Activated CD4-positive, alpha-beta T cell treated with anti-CD3 and anti-CD28 coated beads, Interleukin-2, amount 10 ng/mL, durations not matched to agents 7 days and 5 days (primary cell): ENCODE results near the gene KATNAL1. TPM values are rescaled to one million over a fixed set of nuclear protein-coding genes. Genes with fewer than 3 reads are reported as not detected.

Experiments
- CTCF ChIA-PET: fragments of 350-600 bp; sonication (Branson Sonifier 250); formaldehyde crosslinking; loops from one replicate; lab custom pipeline; 2021; ENCODE audit warnings: antibody characterized with exemption; lab: Charles Lee
- POLR2A ChIA-PET: fragments of 350-600 bp; sonication (Branson Sonifier 250); formaldehyde crosslinking; loops from one replicate; lab custom pipeline; 2021; ENCODE audit warnings: antibody characterized with exemption; lab: Charles Lee
- DNase-seq: peaks from one replicate; pipeline ENCODE4 v3.0.0-alpha.2; 2020
- H3K27ac Mint-ChIP-seq: one replicate; pipeline ENCODE4 v1.8.0; 2021; ENCODE audit warnings: mild to moderate bottlenecking, moderate library complexity, mixed read lengths
- H3K27me3 Mint-ChIP-seq: one replicate; pipeline ENCODE4 v1.8.0; 2021; ENCODE audit warnings: mixed read lengths
- H3K36me3 Mint-ChIP-seq: one replicate; pipeline ENCODE4 v1.8.0; 2021; ENCODE audit warnings: low read depth, mixed read lengths
- H3K4me1 Mint-ChIP-seq: one replicate; pipeline ENCODE4 v1.8.0; 2021; ENCODE audit warnings: mixed read lengths
- H3K4me3 Mint-ChIP-seq: one replicate; pipeline ENCODE4 v1.8.0; 2021; ENCODE audit warnings: mild to moderate bottlenecking, moderate library complexity, mixed read lengths
- H3K9me3 Mint-ChIP-seq: one replicate; pipeline ENCODE4 v1.8.0; 2021; ENCODE audit warnings: mixed read lengths
- total RNA-seq, 2 experiments: library from RNA; stranded (reverse); gene quantifications; one replicate each; pipeline ENCODE4 v1.2.3, GENCODE V29; 2021

The KATNAL1 gene
- total RNA-seq, 2 experiments from 2014 or later, result 25.0 to 27.4 TPM

GRCh38 chr13:30234619-30235162 is 72.7 kb downstream of the KATNAL1 start:
- H3K4me1 Mint-ChIP-seq, result no peaks in the 10 kb centered on the region
- H3K36me3 Mint-ChIP-seq, result peaks cover 16% of the 10 kb centered on the region
- no peaks in the 10 kb centered on the region for H3K9me3 Mint-ChIP-seq
- H3K27me3 Mint-ChIP-seq, result no peaks in the 10 kb centered on the region
- ChIA-PET POLR2A (no interaction called here), CTCF (interaction anchor here (0.9 to 1.7 kb wide), 3 partner anchors 9 to 120 kb away, joined by 3 to 4 read pairs (median 3); no protein-coding TSS in a partner anchor)
- H3K4me3 Mint-ChIP-seq, result no peak overlapping the region
- DNase-seq, result no peak
- H3K27ac Mint-ChIP-seq, result no peak overlapping the region

GRCh38 chr13:30224732-30225131 is 82.6 kb downstream of the KATNAL1 start:
- H3K9me3 Mint-ChIP-seq, result peaks cover 23% of the 10 kb centered on the region
- peaks cover 9% of the 10 kb centered on the region for H3K4me1 Mint-ChIP-seq
- CTCF ChIA-PET, result interaction anchor here (0.7 kb wide), 1 partner anchor 21 kb away, joined by 3 read pairs; no protein-coding TSS in a partner anchor
- no peak overlapping the region for H3K27ac Mint-ChIP-seq
- H3K36me3 Mint-ChIP-seq, result peaks cover 79% of the 10 kb centered on the region
- DNase-seq, result no peak
- no peak overlapping the region for H3K4me3 Mint-ChIP-seq
- H3K27me3 Mint-ChIP-seq, result no peaks in the 10 kb centered on the region
- POLR2A ChIA-PET, result interaction anchor here (0.6 kb wide), 1 partner anchor 516 kb away, joined by 4 read pairs; no protein-coding TSS in a partner anchor

- no peak overlapping the region for H3K4me3 Mint-ChIP-seq
- CTCF ChIA-PET, result no interaction called here
These were observed 85.1 kb downstream of the KATNAL1 start for GRCh38 chr13:30222254-30222653.

GRCh38 chr13:30216111-30216510 is 91.2 kb downstream of the KATNAL1 start:
- H3K36me3 Mint-ChIP-seq, result peaks cover 41% of the 10 kb centered on the region
- POLR2A ChIA-PET, result no interaction called here
- no peak overlapping the region for H3K27ac Mint-ChIP-seq
- no peak for DNase-seq
- CTCF ChIA-PET, result no interaction called here
- no peaks in the 10 kb centered on the region for H3K9me3 Mint-ChIP-seq
- no peak overlapping the region for H3K4me3 Mint-ChIP-seq
- no peaks in the 10 kb centered on the region for H3K27me3 Mint-ChIP-seq
- H3K4me1 Mint-ChIP-seq, result no peaks in the 10 kb centered on the region

More at GRCh38 chr13:30222254-30222653, 85.1 kb downstream of the KATNAL1 start:
- Mint-ChIP-seq H3K4me1 (peaks cover 9% of the 10 kb centered on the region), H3K27me3 (no peaks in the 10 kb centered on the region), H3K27ac (no peak overlapping the region), H3K9me3 (peaks cover 23% of the 10 kb centered on the region), H3K36me3 (peaks cover 69% of the 10 kb centered on the region)
- POLR2A ChIA-PET, result no interaction called here
- DNase-seq, result no peak

GRCh38 chr13:30212256-30212655 is 95.1 kb downstream of the KATNAL1 start:
- H3K27me3 Mint-ChIP-seq, result no peaks in the 10 kb centered on the region
- no peak overlapping the region for H3K4me3 Mint-ChIP-seq
- H3K4me1 Mint-ChIP-seq, result no peaks in the 10 kb centered on the region
- H3K9me3 Mint-ChIP-seq, result no peaks in the 10 kb centered on the region
- no peak overlapping the region for H3K27ac Mint-ChIP-seq
- ChIA-PET CTCF (interaction anchor here (0.6 kb wide), 1 partner anchor 32 kb away, joined by 3 read pairs; no protein-coding TSS in a partner anchor), POLR2A (interaction anchor here (0.6 kb wide), 1 partner anchor 17 kb away, joined by 3 read pairs; no protein-coding TSS in a partner anchor)
- no peak for DNase-seq
- peaks cover 46% of the 10 kb centered on the region for H3K36me3 Mint-ChIP-seq

GRCh38 chr13:30211745-30212144 is 95.6 kb downstream of the KATNAL1 start:
- CTCF ChIA-PET, result interaction anchor here (0.6 kb wide), 1 partner anchor 32 kb away, joined by 3 read pairs; no protein-coding TSS in a partner anchor
- DNase-seq, result no peak
- H3K4me3 Mint-ChIP-seq, result no peak overlapping the region
- POLR2A ChIA-PET, result no interaction called here
- H3K9me3 Mint-ChIP-seq, result no peaks in the 10 kb centered on the region
- H3K27ac Mint-ChIP-seq, result no peak overlapping the region
- no peaks in the 10 kb centered on the region for H3K4me1 Mint-ChIP-seq
- H3K27me3 Mint-ChIP-seq, result no peaks in the 10 kb centered on the region
- peaks cover 46% of the 10 kb centered on the region for H3K36me3 Mint-ChIP-seq

- Mint-ChIP-seq H3K27ac (no peak overlapping the region), H3K36me3 (peaks cover 27% of the 10 kb centered on the region), H3K9me3 (no peaks in the 10 kb centered on the region), H3K4me1 (no peaks in the 10 kb centered on the region), H3K4me3 (no peak overlapping the region), H3K27me3 (no peaks in the 10 kb centered on the region)
- no peak for DNase-seq
- ChIA-PET CTCF (interaction anchor here (0.8 kb wide), 1 partner anchor 20 kb away, joined by 3 read pairs; no protein-coding TSS in a partner anchor), POLR2A (no interaction called here)
These were observed 102.8 kb downstream of the KATNAL1 start for GRCh38 chr13:30204564-30204963.

- Mint-ChIP-seq H3K36me3 (peaks cover 3% of the 10 kb centered on the region), H3K9me3 (no peaks in the 10 kb centered on the region), H3K27me3 (no peaks in the 10 kb centered on the region), H3K4me3 (no peak overlapping the region), H3K27ac (no peak overlapping the region), H3K4me1 (no peaks in the 10 kb centered on the region)
- CTCF ChIA-PET, result no interaction called here
- POLR2A ChIA-PET, result no interaction called here
- no peak for DNase-seq
These were observed 111.3 kb downstream of the KATNAL1 start for GRCh38 chr13:30196025-30196424.

GRCh38 chr13:30194906-30195305 is 112.4 kb downstream of the KATNAL1 start:
- Mint-ChIP-seq H3K4me3 (no peak overlapping the region), H3K27ac (no peak overlapping the region), H3K36me3 (peaks cover 1% of the 10 kb centered on the region), H3K9me3 (no peaks in the 10 kb centered on the region), H3K4me1 (no peaks in the 10 kb centered on the region), H3K27me3 (no peaks in the 10 kb centered on the region)
- no peak for DNase-seq
- ChIA-PET POLR2A (interaction anchor here (0.6 kb wide), 1 partner anchor 18 kb away, joined by 3 read pairs; no protein-coding TSS in a partner anchor), CTCF (interaction anchor here (0.7 to 1.1 kb wide), 2 partner anchors 9 to 15 kb away, joined by 3 read pairs; no protein-coding TSS in a partner anchor)

GRCh38 chr13:30193279-30194234 is 113.8 kb downstream of the KATNAL1 start:
- H3K27ac Mint-ChIP-seq, result no peak overlapping the region
- CTCF ChIA-PET, result interaction anchor here (0.6 kb wide), 1 partner anchor 360 kb away, joined by 5 read pairs; no protein-coding TSS in a partner anchor
- H3K9me3 Mint-ChIP-seq, result no peaks in the 10 kb centered on the region
- POLR2A ChIA-PET, result no interaction called here
- no peaks in the 10 kb centered on the region for H3K27me3 Mint-ChIP-seq
- no peak overlapping the region for H3K4me3 Mint-ChIP-seq
- no peaks in the 10 kb centered on the region for H3K4me1 Mint-ChIP-seq
- H3K36me3 Mint-ChIP-seq, result peaks cover 1% of the 10 kb centered on the region
- no peak for DNase-seq

- Mint-ChIP-seq H3K4me1 (no peaks in the 10 kb centered on the region), H3K4me3 (no peak overlapping the region), H3K27me3 (no peaks in the 10 kb centered on the region), H3K27ac (no peak overlapping the region), H3K9me3 (no peaks in the 10 kb centered on the region), H3K36me3 (no peaks in the 10 kb centered on the region)
- CTCF ChIA-PET, result interaction anchor here (0.6 kb wide), 1 partner anchor 358 kb away, joined by 5 read pairs; no protein-coding TSS in a partner anchor
- no peak for DNase-seq
- POLR2A ChIA-PET, result no interaction called here
These were observed 114.8 kb downstream of the KATNAL1 start for GRCh38 chr13:30192320-30193093.

- Mint-ChIP-seq H3K36me3 (no peaks in the 10 kb centered on the region), H3K27me3 (no peaks in the 10 kb centered on the region), H3K4me1 (no peaks in the 10 kb centered on the region), H3K27ac (no peak overlapping the region), H3K9me3 (no peaks in the 10 kb centered on the region), H3K4me3 (no peak overlapping the region)
- ChIA-PET CTCF (no interaction called here), POLR2A (no interaction called here)
- DNase-seq, result no peak
These were observed 115.8 kb downstream of the KATNAL1 start for GRCh38 chr13:30191491-30192100.
